ENCODE data around the gene MCUR1.
"Not testable (repeated sequence)": the region's sequence is repeated elsewhere in the genome, so short reads cannot be mapped to it uniquely, and the experiment has no call there.

- not testable (repeated sequence) for TF ChIP-seq POLR2A (IDR thresholded peaks at IDR 0.05; ENCODE audit: low read length); GATA1 (IDR thresholded peaks at IDR 0.05; ENCODE audit: low read depth, low read length)
Measured at GRCh38 chr6:13828656-13829301, 14.4 kb upstream of the MCUR1 start.
